ENCODE data around the gene RABGAP1L.

GRCh38 chr1:174923820-174924219 lies 764.5 kb downstream of the RABGAP1L start:
- TF ChIP-seq, protein P1, sequence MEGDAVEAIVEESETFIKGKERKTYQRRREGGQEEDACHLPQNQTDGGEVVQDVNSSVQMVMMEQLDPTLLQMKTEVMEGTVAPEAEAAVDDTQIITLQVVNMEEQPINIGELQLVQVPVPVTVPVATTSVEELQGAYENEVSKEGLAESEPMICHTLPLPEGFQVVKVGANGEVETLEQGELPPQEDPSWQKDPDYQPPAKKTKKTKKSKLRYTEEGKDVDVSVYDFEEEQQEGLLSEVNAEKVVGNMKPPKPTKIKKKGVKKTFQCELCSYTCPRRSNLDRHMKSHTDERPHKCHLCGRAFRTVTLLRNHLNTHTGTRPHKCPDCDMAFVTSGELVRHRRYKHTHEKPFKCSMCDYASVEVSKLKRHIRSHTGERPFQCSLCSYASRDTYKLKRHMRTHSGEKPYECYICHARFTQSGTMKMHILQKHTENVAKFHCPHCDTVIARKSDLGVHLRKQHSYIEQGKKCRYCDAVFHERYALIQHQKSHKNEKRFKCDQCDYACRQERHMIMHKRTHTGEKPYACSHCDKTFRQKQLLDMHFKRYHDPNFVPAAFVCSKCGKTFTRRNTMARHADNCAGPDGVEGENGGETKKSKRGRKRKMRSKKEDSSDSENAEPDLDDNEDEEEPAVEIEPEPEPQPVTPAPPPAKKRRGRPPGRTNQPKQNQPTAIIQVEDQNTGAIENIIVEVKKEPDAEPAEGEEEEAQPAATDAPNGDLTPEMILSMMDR (IDR thresholded peaks at IDR 0.05; ENCODE audit: control extremely low read depth in 1 of 3, insufficient read depth in 1 of 3, low read depth in 1 of 3, low read length in 3 of 3): no peak
- no peak for TF ChIP-seq KDM5A (IDR thresholded peaks at IDR 0.05; ENCODE audit: low read length)
- TF ChIP-seq, protein P2, sequence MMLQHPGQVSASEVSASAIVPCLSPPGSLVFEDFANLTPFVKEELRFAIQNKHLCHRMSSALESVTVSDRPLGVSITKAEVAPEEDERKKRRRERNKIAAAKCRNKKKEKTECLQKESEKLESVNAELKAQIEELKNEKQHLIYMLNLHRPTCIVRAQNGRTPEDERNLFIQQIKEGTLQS (IDR thresholded peaks at IDR 0.05; ENCODE audit: insufficient read depth, low read depth, low read length): no peak
- TF ChIP-seq SIX5 (IDR thresholded peaks at IDR 0.05; ENCODE audit: low read depth, low read length): no peak
- TF ChIP-seq TAF1 (IDR thresholded peaks at IDR 0.05; ENCODE audit: low read depth, low read length): no peak
- TF ChIP-seq, protein P3, sequence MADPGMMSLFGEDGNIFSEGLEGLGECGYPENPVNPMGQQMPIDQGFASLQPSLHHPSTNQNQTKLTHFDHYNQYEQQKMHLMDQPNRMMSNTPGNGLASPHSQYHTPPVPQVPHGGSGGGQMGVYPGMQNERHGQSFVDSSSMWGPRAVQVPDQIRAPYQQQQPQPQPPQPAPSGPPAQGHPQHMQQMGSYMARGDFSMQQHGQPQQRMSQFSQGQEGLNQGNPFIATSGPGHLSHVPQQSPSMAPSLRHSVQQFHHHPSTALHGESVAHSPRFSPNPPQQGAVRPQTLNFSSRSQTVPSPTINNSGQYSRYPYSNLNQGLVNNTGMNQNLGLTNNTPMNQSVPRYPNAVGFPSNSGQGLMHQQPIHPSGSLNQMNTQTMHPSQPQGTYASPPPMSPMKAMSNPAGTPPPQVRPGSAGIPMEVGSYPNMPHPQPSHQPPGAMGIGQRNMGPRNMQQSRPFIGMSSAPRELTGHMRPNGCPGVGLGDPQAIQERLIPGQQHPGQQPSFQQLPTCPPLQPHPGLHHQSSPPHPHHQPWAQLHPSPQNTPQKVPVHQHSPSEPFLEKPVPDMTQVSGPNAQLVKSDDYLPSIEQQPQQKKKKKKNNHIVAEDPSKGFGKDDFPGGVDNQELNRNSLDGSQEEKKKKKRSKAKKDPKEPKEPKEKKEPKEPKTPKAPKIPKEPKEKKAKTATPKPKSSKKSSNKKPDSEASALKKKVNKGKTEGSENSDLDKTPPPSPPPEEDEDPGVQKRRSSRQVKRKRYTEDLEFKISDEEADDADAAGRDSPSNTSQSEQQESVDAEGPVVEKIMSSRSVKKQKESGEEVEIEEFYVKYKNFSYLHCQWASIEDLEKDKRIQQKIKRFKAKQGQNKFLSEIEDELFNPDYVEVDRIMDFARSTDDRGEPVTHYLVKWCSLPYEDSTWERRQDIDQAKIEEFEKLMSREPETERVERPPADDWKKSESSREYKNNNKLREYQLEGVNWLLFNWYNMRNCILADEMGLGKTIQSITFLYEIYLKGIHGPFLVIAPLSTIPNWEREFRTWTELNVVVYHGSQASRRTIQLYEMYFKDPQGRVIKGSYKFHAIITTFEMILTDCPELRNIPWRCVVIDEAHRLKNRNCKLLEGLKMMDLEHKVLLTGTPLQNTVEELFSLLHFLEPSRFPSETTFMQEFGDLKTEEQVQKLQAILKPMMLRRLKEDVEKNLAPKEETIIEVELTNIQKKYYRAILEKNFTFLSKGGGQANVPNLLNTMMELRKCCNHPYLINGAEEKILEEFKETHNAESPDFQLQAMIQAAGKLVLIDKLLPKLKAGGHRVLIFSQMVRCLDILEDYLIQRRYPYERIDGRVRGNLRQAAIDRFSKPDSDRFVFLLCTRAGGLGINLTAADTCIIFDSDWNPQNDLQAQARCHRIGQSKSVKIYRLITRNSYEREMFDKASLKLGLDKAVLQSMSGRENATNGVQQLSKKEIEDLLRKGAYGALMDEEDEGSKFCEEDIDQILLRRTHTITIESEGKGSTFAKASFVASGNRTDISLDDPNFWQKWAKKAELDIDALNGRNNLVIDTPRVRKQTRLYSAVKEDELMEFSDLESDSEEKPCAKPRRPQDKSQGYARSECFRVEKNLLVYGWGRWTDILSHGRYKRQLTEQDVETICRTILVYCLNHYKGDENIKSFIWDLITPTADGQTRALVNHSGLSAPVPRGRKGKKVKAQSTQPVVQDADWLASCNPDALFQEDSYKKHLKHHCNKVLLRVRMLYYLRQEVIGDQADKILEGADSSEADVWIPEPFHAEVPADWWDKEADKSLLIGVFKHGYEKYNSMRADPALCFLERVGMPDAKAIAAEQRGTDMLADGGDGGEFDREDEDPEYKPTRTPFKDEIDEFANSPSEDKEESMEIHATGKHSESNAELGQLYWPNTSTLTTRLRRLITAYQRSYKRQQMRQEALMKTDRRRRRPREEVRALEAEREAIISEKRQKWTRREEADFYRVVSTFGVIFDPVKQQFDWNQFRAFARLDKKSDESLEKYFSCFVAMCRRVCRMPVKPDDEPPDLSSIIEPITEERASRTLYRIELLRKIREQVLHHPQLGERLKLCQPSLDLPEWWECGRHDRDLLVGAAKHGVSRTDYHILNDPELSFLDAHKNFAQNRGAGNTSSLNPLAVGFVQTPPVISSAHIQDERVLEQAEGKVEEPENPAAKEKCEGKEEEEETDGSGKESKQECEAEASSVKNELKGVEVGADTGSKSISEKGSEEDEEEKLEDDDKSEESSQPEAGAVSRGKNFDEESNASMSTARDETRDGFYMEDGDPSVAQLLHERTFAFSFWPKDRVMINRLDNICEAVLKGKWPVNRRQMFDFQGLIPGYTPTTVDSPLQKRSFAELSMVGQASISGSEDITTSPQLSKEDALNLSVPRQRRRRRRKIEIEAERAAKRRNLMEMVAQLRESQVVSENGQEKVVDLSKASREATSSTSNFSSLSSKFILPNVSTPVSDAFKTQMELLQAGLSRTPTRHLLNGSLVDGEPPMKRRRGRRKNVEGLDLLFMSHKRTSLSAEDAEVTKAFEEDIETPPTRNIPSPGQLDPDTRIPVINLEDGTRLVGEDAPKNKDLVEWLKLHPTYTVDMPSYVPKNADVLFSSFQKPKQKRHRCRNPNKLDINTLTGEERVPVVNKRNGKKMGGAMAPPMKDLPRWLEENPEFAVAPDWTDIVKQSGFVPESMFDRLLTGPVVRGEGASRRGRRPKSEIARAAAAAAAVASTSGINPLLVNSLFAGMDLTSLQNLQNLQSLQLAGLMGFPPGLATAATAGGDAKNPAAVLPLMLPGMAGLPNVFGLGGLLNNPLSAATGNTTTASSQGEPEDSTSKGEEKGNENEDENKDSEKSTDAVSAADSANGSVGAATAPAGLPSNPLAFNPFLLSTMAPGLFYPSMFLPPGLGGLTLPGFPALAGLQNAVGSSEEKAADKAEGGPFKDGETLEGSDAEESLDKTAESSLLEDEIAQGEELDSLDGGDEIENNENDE (IDR thresholded peaks at IDR 0.05; ENCODE audit: insufficient replicate concordance, low read length): no peak
- TF ChIP-seq SIN3A (conservative IDR thresholded peaks at IDR 0.05 in 1 of 2, IDR thresholded peaks at IDR 0.05 in 1 of 2; ENCODE audit: low read depth in 1 of 2, low read length in 2 of 2): no peak
- TF ChIP-seq EZH2 (IDR thresholded peaks at IDR 0.05; ENCODE audit: low read depth, low read length, severe bottlenecking): no peak
- TF ChIP-seq YY1 (IDR thresholded peaks at IDR 0.05; ENCODE audit: low read depth, low read length): no peak

Measured in H1 (cell line).